ENCODE results near the gene SPDL1. TPM values are rescaled to one million over a fixed set of nuclear protein-coding genes. Genes with fewer than 3 reads are reported as not detected.

SPDL1 gene
- total and polyA plus RNA-seq, 4 donors: 0.89 to 11.5 (median 3.0) TPM

GRCh38 chr5:169629847-169630548 is 46.4 kb downstream of the SPDL1 start:
- no peaks in the 10 kb centered on the region for H3K4me1 ChIP-seq (ENCODE audit: control insufficient read depth in 4 of 4, insufficient read depth in 4 of 4, low read length in 3 of 4)
- DNase-seq (ENCODE audit: low spot score): no peak
- H3K4me3 ChIP-seq (ENCODE audit: low read depth in 1 of 3, low read length in 3 of 3): no peak overlapping the region
- H3K36me3 ChIP-seq (ENCODE audit: control insufficient read depth in 4 of 4, insufficient read depth in 3 of 4, low read depth in 1 of 4, low read length in 3 of 4): no peaks in the 10 kb centered on the region
- H3K27ac ChIP-seq (ENCODE audit: low read depth in 1 of 2, low read length in 2 of 2): no peak overlapping the region
- H3K27me3 ChIP-seq (ENCODE audit: control insufficient read depth in 4 of 4, insufficient read depth in 4 of 4, low read length in 3 of 4): no peaks in the 10 kb centered on the region
- TF ChIP-seq CTCF (IDR thresholded peaks at IDR 0.05; ENCODE audit: low read depth, low read length, missing input control) (no peak), RAD21 (IDR thresholded peaks at IDR 0.05) (no peak), EGR1 (IDR thresholded peaks at IDR 0.05; ENCODE audit: low read depth in 2 of 2) (no peak), JUND (IDR thresholded peaks at IDR 0.05) (no peak), YY1 (IDR thresholded peaks at IDR 0.05) (no peak), MAX (IDR thresholded peaks at IDR 0.05) (no peak), ZBTB33 (IDR thresholded peaks at IDR 0.05) (no peak)
- no peaks in the 10 kb centered on the region for H3K9me3 ChIP-seq (ENCODE audit: control insufficient read depth in 4 of 4, low read length in 3 of 4)
- H3K9ac ChIP-seq (ENCODE audit: low read depth in 1 of 2, low read length in 2 of 2): no peak overlapping the region
- WGBS: 76% methylated on average over 6 of the region's 6 CpGs

- H3K27ac ChIP-seq (ENCODE audit: low read depth in 1 of 2, low read length in 2 of 2): no peak overlapping the region
- no peak overlapping the region for H3K9ac ChIP-seq (ENCODE audit: low read depth in 1 of 2, low read length in 2 of 2)
- no peaks in the 10 kb centered on the region for H3K27me3 ChIP-seq (ENCODE audit: control insufficient read depth in 4 of 4, insufficient read depth in 4 of 4, low read length in 3 of 4)
- TF ChIP-seq FOXA2 (IDR thresholded peaks at IDR 0.05) (no peak), SP1 (IDR thresholded peaks at IDR 0.05) (no peak), MAX (IDR thresholded peaks at IDR 0.05) (no peak), FOXA1 (IDR thresholded peaks at IDR 0.05) (no peak), TAF1 (conservative IDR thresholded peaks at IDR 0.05) (no peak), RAD21 (IDR thresholded peaks at IDR 0.05) (no peak), EGR1 (IDR thresholded peaks at IDR 0.05; ENCODE audit: low read depth in 2 of 2) (no peak), ATF3 (IDR thresholded peaks at IDR 0.05) (no peak), HNF4G (IDR thresholded peaks at IDR 0.05) (no peak), NR2F2 (IDR thresholded peaks at IDR 0.05) (no peak), JUND (IDR thresholded peaks at IDR 0.05) (no peak), REST (IDR thresholded peaks at IDR 0.05) (no peak), GABPA (IDR thresholded peaks at IDR 0.05 in 1 of 2, conservative IDR thresholded peaks at IDR 0.05 in 1 of 2) (no peak), YY1 (IDR thresholded peaks at IDR 0.05) (no peak), HNF4A (conservative IDR thresholded peaks at IDR 0.05) (no peak), RXRA (IDR thresholded peaks at IDR 0.05) (no peak), CTCF (IDR thresholded peaks at IDR 0.05; ENCODE audit: low read depth, low read length, missing input control) (no peak), ZBTB33 (IDR thresholded peaks at IDR 0.05) (no peak)
- H3K9me3 ChIP-seq (ENCODE audit: control insufficient read depth in 4 of 4, low read length in 3 of 4): no peaks in the 10 kb centered on the region
- H3K36me3 ChIP-seq (ENCODE audit: control insufficient read depth in 4 of 4, insufficient read depth in 3 of 4, low read depth in 1 of 4, low read length in 3 of 4): no peaks in the 10 kb centered on the region
- no peak overlapping the region for H3K4me3 ChIP-seq (ENCODE audit: low read depth in 1 of 3, low read length in 3 of 3)
- WGBS: 70% methylated on average over 4 of the region's 4 CpGs
- DNase-seq (ENCODE audit: low spot score): no peak
- H3K4me1 ChIP-seq (ENCODE audit: control insufficient read depth in 4 of 4, insufficient read depth in 4 of 4, low read length in 3 of 4): no peaks in the 10 kb centered on the region
Observed at GRCh38 chr5:169631360-169631759, 47.8 kb downstream of the SPDL1 start.

Measured in liver (tissue), 9 donors.